K562 (cell line): ENCODE measurements around the gene JDP2. TPM values are rescaled to one million over a fixed set of nuclear protein-coding genes. Genes with fewer than 3 reads are reported as not detected.
A peak's percentile ranks its signal among the peaks of the same experiment; 100 is the strongest.

Experiments used
- ATF3 ChIP-seq, 2 experiments: fragments of 450-650 bp in 1 of 2; sonication (generic) in 1 of 2; formaldehyde crosslinking in 1 of 2; IDR thresholded peaks in 1 of 2; conservative IDR thresholded peaks in 1 of 2; 2 replicates each; pipeline versions ENCODE4 v1.6.1 to v1.8.1; 2016 to 2023; ENCODE audit warnings: mild to moderate bottlenecking in 2 of 2, moderate library complexity in 2 of 2, inconsistent platforms in 1 of 2, missing genetic modification reagents in 1 of 2
- E2F6 ChIP-seq, 2 experiments: IDR thresholded peaks; 2 replicates each; pipeline ENCODE4 v1.6.1; 2011; ENCODE audit warnings: borderline replicate concordance in 1 of 2, control low read depth in 1 of 2, low read depth in 1 of 2, low read length in 1 of 2, mild to moderate bottlenecking in 1 of 2, mixed read lengths in 1 of 2, moderate library complexity in 1 of 2; ENCODE audit not compliant: insufficient read depth in 1 of 2, insufficient read length in 1 of 2, poor library complexity in 1 of 2, severe bottlenecking in 1 of 2; ENCODE audit errors: extremely low read depth in 1 of 2
- ELF1 ChIP-seq: fragments of 200-800 bp; sonication (Bioruptor generic); IDR thresholded peaks from 2 replicates; pipeline ENCODE4 v1.6.1; 2016; ENCODE audit warnings: missing genetic modification characterization, missing compliant biosample characterization
- ELK3 ChIP-seq: fragments of 450-650 bp; formaldehyde crosslinking; IDR thresholded peaks from 2 replicates; pipeline ENCODE4 v1.4.0; 2020; ENCODE audit warnings: mild to moderate bottlenecking
- EZH2 ChIP-seq: IDR thresholded peaks from 2 replicates; pipeline ENCODE4 v1.6.1; 2012; ENCODE audit warnings: low read depth, mild to moderate bottlenecking, inconsistent platforms, low read length, borderline replicate concordance
- GATA2 ChIP-seq: sonication (generic); formaldehyde crosslinking; IDR thresholded peaks from 2 replicates; pipeline ENCODE4 v1.4.0; 2020; ENCODE audit warnings: mild to moderate bottlenecking, missing genetic modification reagents
- GATAD2B ChIP-seq: fragments of 450-650 bp; IDR thresholded peaks from 2 replicates; pipeline ENCODE4 v1.6.1; 2017; ENCODE audit warnings: mild to moderate bottlenecking, borderline replicate concordance
- NR0B1 ChIP-seq: fragments of 450-650 bp; IDR thresholded peaks from one replicate; pipeline ENCODE4 v1.6.1; 2018; ENCODE audit warnings: mild to moderate bottlenecking, moderate library complexity; ENCODE audit not compliant: partially characterized antibody
- UBTF ChIP-seq, 2 experiments: IDR thresholded peaks; 2 replicates each; pipeline ENCODE4 v1.6.1; 2012; ENCODE audit warnings: improper control_type of control experiment in 2 of 2, low read depth in 2 of 2, low read length in 2 of 2, borderline replicate concordance in 1 of 2
- VEZF1 ChIP-seq: fragments of 200-800 bp; sonication (Bioruptor generic); IDR thresholded peaks from 2 replicates; pipeline ENCODE4 v1.6.1; 2017; ENCODE audit warnings: missing genetic modification characterization, missing compliant biosample characterization
- ZHX1 ChIP-seq: fragments of 150-350 bp; conservative IDR thresholded peaks from 2 replicates; pipeline ENCODE4 v1.6.1; 2014; ENCODE audit warnings: low read length
- ZNF263 ChIP-seq: sonication (generic); formaldehyde crosslinking; IDR thresholded peaks from 2 replicates; pipeline ENCODE4 v1.8.0; 2022; ENCODE audit warnings: mild to moderate bottlenecking, missing genetic modification reagents, borderline replicate concordance
- polyA plus RNA-seq, 8 experiments: library from polyadenylated mRNA; depleted of rRNA in 4 of 8; stranded (reverse) in 5 of 8; unstranded in 3 of 8; fragments of >200 nt; fragmentation: Nextera tagmentation in 2 of 8; fragmentation: Illumina TruSeq in 1 of 8; extraction: Ambion mirVana in 2 of 8; extraction: Trizol in 1 of 8; gene quantifications; 2 replicates each; pipeline versions ENCODE4 v1.2.1 to v1.2.3, GENCODE V29; 2011 to 2014; ENCODE audit warnings: inconsistent platforms in 1 of 8, missing spikeins in 1 of 8
- total RNA-seq, 7 experiments: library from RNA; depleted of rRNA in 6 of 7; stranded (reverse); fragments of >200 nt in 6 of 7; fragmentation: Illumina TruSeq in 2 of 7; extraction: Trizol in 2 of 7; gene quantifications; 2 replicates each; pipeline versions ENCODE4 v1.2.1 to v1.2.3, GENCODE V29; 2011 to 2021; ENCODE audit warnings: low replicate concordance in 1 of 7

JDP2 gene
- total and polyA plus RNA-seq, 9 of the 15 experiments (the other 6 are each of a cell fraction or from before 2014, with no cell fraction given) = 0.27 to 13.8 (median 3.1) TPM

GRCh38 chr14:75428230-75429104, 645 bp downstream of the JDP2 start (continued):
- TF ChIP-seq UBTF (IDR thresholded peaks at IDR 0.05; ENCODE audit: borderline replicate concordance in 1 of 2, low read depth in 2 of 2, low read length in 2 of 2) (0 out of 4 replicates have a peak, but pooled peaks of 1 of the 2 experiments have one; percentile 48), ZNF263 (CRISPR knock-in tag) (peak; percentile 88), ELF1 (tag) (no peak), E2F6 (IDR thresholded peaks at IDR 0.05; ENCODE audit: borderline replicate concordance in 1 of 2, extremely low read depth in 1 of 2, insufficient read depth in 1 of 2, insufficient read length in 1 of 2, low read depth in 1 of 2, low read length in 1 of 2, poor library complexity in 1 of 2, severe bottlenecking in 1 of 2) (peak; percentile 13 to 55), ZHX1 (no peak), NR0B1 (no peak), GATA2 (CRISPR knock-in tag) (no peak), GATAD2B (no peak), EZH2 (no peak), ELK3 (CRISPR knock-in tag) (no peak), ATF3 (IDR thresholded peaks at IDR 0.05) (no peak), ATF3 (CRISPR knock-in tag; conservative IDR thresholded peaks at IDR 0.05) (no peak), VEZF1 (CRISPR knock-in tag) (peak; percentile 66)
